HG03460 (cell line): ENCODE results near the gene FOXS1.

Experiments
- ATAC-seq: cut with Tn5 transposase; IDR thresholded peaks from one replicate; pipeline ENCODE4 v1.9.1; 2021; ENCODE audit not compliant: unreplicated experiment

Gene FOXS1

DNA sequence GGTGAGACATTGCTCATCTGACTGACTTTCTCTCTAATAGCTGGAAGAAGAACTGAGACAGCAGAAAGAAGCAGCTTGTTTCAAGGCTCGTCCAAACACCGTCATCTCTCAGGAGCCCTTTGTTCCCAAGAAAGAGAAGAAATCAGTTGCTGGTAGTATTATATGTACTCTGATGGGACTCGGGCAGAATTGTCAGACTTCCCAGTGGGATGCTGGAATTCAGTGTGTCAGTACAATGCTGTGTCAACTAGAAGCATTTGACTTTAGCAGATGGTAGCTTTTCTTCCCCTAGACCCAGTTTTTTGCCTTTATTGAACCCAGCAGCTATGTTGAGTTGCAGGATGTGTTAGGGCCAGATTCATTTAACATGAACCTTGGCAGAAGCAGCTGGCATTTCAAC is 48.0 kb downstream of the FOXS1 start:
- ATAC-seq, result no peak
